ENCODE measurements around the gene FANCE.
A peak's percentile ranks its signal among the peaks of the same experiment; 100 is the strongest.

The FANCE gene, protein sequence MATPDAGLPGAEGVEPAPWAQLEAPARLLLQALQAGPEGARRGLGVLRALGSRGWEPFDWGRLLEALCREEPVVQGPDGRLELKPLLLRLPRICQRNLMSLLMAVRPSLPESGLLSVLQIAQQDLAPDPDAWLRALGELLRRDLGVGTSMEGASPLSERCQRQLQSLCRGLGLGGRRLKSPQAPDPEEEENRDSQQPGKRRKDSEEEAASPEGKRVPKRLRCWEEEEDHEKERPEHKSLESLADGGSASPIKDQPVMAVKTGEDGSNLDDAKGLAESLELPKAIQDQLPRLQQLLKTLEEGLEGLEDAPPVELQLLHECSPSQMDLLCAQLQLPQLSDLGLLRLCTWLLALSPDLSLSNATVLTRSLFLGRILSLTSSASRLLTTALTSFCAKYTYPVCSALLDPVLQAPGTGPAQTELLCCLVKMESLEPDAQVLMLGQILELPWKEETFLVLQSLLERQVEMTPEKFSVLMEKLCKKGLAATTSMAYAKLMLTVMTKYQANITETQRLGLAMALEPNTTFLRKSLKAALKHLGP

DNA sequence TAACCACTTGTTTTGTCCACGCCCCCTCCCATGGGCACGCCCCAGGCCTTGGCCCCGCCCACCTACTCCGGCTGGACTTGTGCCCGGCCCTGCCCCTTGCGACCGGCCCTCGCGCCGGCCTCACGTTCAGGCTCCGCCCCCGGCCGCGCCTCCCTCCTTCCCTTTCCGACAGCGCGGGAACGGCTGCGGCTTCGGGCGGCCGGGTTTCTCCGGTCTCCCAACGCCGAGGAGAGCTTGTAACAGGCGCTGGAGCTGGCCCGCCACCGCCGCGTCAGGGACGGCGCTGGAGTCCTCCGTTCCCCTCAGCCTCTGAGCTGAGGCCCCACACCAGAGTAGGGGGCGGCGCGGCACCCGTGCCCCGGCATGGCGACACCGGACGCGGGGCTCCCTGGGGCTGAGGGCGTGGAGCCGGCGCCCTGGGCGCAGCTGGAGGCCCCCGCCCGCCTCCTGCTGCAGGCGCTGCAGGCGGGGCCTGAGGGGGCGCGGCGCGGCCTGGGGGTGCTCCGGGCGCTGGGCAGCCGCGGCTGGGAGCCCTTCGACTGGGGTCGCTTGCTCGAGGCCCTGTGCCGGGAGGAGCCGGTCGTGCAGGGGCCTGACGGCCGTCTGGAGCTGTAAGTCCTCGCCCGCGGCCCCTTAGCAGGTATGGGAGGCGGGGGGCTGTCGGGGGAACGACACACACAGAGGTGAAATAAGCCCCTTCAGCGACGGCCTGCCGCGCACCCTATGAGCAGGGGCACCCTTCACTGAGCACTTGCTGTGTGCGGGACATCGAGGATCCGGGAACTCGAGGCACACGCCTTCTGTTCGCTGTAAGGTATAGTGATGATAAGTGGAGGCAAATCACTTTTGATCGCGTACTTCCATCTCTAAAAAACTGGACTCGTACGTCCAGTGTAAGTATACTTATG lies at the start of gene FANCE:
TSS of gene FANCE (plus strand) at position 156 of the 908 bp plus-strand sequence. CDS start at position 364, 208 bp downstream.
- peak; percentile 75 for DNase-seq (ENCODE audit: low spot score)

- DNase-seq (ENCODE audit: low spot score), result no peak
These were observed 49.3 kb upstream of the FANCE start for GRCh38 chr6:35402856-35403191.

DNA sequence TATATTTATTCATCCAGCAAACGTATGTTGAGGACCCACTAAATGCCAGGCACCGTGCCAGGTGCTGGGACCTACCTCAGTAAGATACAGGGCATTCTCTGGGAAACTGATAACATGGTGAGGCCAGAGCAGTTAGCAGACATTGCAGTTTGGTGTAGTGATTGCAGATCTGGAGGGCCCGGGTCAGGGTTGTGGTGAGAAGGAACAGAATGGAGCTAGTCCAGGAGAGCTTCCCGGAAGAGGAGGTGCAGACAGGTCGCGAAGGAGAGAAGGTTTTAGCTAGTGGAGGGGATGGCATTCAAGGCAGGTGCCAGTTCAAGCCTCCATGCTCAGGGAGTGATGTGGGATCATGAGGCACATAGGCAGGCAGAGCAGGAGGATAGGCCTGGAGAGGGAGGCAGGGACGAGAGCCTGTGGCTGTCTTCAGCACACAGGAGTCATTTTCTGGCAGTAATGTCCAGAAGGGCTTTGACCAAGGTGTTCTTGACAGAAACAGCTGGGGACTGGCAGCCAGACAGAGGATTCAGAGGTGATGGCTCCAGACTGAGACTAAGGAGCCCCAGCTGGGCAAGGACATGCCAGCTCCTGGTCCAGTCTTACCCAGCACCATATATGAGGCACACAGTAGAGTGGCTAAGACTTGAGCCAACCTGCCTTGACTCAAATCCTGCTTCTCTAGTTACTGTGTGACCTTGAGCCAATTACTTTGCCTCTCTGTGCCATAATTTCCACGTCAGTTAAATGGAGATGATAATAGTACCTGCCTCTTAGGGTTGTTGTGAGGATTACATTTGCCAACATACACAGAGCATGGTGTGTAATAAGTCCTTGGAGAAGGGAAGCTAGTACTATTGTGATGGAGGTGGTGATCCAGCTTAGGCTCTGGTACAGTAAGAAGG lies 48.3 kb upstream of the FANCE start:
- DNase-seq (ENCODE audit: low spot score), result no peak

GRCh38 chr6:35406711-35407485 lies 45.2 kb upstream of the FANCE start:
- DNase-seq (ENCODE audit: low spot score), result no peak

GRCh38 chr6:35409245-35409644 lies 42.9 kb upstream of the FANCE start:
- DNase-seq (ENCODE audit: low spot score), result no peak

- no peak for DNase-seq (ENCODE audit: low spot score)
These were observed 42.0 kb upstream of the FANCE start for GRCh38 chr6:35410131-35410530.

GRCh38 chr6:35411066-35411465 lies 41.1 kb upstream of the FANCE start:
- DNase-seq (ENCODE audit: low spot score), result no peak

- no peak for DNase-seq (ENCODE audit: low spot score)
These were observed 40.0 kb upstream of the FANCE start for GRCh38 chr6:35412102-35412501.

GRCh38 chr6:35413911-35414310 lies 38.2 kb upstream of the FANCE start:
- DNase-seq (ENCODE audit: low spot score), result no peak

GRCh38 chr6:35415065-35415891 lies 36.9 kb upstream of the FANCE start:
- peak; percentile 81 for DNase-seq (ENCODE audit: low spot score)

DNA sequence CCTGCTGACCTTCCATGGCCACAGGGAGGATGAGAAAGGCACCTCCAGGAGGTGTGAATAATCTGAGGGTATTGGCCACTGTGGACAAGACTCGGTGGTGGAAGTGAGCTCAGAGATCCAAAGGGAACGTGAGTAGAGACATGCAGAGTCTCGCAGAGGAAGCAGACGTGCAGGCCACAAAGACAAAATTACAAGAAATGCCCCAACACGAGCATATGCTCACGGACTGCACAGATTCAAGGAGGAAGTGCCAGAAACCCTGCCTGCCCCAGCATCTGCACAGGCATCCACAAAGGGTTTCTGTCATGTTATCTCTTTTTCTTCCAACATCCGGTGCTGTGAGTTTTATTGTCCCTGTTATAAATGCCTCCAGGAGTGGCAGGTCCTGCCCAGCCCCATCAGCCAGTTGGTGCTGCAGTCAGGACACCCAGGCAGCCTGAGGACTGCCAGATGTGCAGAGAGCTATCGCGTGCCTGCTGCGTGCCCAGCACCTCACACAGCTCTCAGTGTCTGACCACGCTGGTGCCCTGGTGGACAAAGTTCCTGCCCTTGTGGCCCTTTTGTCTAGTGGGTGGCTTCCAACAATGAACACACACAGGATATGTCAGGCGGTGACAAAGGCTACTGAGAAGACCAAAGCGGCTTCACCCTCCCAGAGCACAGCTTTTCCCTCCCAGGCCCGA lies 34.0 kb upstream of the FANCE start:
- no peak for DNase-seq (ENCODE audit: low spot score)

GRCh38 chr6:35419417-35419816 lies 32.7 kb upstream of the FANCE start:
- no peak for DNase-seq (ENCODE audit: low spot score)

DNA sequence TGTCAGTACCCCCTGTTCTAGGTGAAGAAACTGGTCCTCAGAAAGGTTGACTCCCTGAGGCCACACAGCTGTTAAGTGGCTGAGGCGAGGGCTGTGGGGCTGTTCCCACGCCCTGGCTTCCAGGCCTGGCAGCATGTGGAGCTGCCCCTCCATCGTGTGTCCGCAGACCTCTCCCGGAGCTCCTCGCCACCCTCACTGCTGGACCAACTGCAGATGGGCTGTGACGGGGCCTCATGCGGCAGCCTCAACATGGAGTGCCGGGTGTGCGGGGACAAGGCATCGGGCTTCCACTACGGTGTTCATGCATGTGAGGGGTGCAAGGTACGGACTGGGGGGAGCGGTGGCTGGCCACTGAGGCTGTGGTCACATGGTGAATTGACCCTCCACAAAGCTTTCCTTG lies 32.2 kb upstream of the FANCE start:
- no peak for DNase-seq (ENCODE audit: low spot score)

GRCh38 chr6:35425284-35425683 lies 26.9 kb upstream of the FANCE start:
- no peak for DNase-seq (ENCODE audit: low spot score)

GRCh38 chr6:35426074-35426473 lies 26.1 kb upstream of the FANCE start:
- no peak for DNase-seq (ENCODE audit: low spot score)

DNA sequence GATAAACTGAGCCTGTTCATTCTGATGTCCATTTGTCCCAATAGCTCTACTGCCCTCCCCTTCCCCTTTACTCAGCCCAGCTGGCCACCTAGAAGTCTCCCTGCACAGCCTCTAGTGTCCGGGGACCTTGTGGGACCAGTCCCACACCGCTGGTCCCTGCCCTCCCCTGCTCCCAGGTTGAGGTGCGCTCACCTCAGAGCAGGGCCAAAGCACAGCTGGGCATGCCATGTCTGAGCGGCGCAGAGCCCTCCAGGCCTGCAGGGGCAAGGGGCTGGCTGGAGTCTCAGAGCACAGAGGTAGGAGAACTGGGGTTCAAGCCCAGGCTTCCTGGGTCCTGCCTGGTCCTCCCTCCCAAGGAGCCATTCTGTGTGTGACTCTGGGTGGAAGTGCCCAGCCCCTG lies 24.7 kb upstream of the FANCE start:
- DNase-seq (ENCODE audit: low spot score), result no peak

DNA sequence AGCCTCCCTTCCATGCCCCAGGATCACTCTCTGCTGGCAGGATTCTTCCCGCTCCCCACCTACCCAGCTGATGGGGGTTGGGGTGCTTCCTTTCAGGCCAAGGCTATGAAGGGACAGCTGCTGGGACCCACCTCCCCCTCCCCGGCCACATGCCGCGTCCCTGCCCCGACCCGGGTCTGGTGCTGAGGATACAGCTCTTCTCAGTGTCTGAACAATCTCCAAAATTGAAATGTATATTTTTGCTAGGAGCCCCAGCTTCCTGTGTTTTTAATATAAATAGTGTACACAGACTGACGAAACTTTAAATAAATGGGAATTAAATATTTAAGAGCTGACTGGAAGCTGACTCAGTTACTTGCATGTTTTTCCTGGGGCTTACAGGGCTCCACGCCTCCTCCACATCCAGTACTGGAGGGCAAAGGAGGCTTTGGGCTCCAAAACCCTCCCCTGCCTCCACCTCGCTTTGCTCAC lies 24.3 kb upstream of the FANCE start:
- DNase-seq (ENCODE audit: low spot score), result no peak

GRCh38 chr6:35428421-35429149 lies 23.6 kb upstream of the FANCE start:
- DNase-seq (ENCODE audit: low spot score), result peak; percentile 39

- DNase-seq (ENCODE audit: low spot score), result no peak
These were observed 22.7 kb upstream of the FANCE start for GRCh38 chr6:35429463-35429862.
